Measurements from ENCODE around the gene PRRC2B.

GRCh38 chr9:131432597-131433301 is 38.9 kb downstream of the PRRC2B start:
- no peak for TF ChIP-seq EZH2 (IDR thresholded peaks at IDR 0.05; ENCODE audit: insufficient read depth, poor library complexity, severe bottlenecking)
- no peak for TF ChIP-seq EZH2phosphoT487 (IDR thresholded peaks at IDR 0.05; ENCODE audit: insufficient read depth, low read depth)
